SK-MEL-5 (cell line): Measurements from ENCODE around the gene CACNA1D. TPM values are rescaled to one million over a fixed set of nuclear protein-coding genes. Genes with fewer than 3 reads are reported as not detected.

Experiments
- DNase-seq: peaks from one replicate; pipeline ENCODE4 v3.0.0-alpha.2; 2016; ENCODE audit warnings: low read depth, low spot score
- in situ Hi-C: cut with HindIII; loops from 2 replicates; pipeline ENCODE4 v1.10.0; 2016; ENCODE audit warnings: low sequenced_read_pairs, high pct_unique_total_duplicates, low pct_unique_long_range_greater_than_20kb
- total RNA-seq: library from RNA; depleted of rRNA; stranded (reverse); fragments of >200 nt; shearing (Covaris generic); gene quantifications from 2 replicates; pipeline ENCODE4 v1.2.3, GENCODE V29; 2014

Gene CACNA1D
- total RNA-seq, 1 experiment from 2014 or later = 3.2 TPM

GRCh38 chr3:53675022-53675697 is 180.7 kb downstream of the CACNA1D start:
- in situ Hi-C loops = no loop called here
- DNase-seq = no peak

- in situ Hi-C loops = no loop called here
- DNase-seq = no peak
Observed at GRCh38 chr3:53675942-53676341, 181.5 kb downstream of the CACNA1D start.

- peak; percentile 31 for DNase-seq
Observed at GRCh38 chr3:53677413-53677812, 183.0 kb downstream of the CACNA1D start.

GRCh38 chr3:53680028-53680427 is 185.6 kb downstream of the CACNA1D start:
- in situ Hi-C loops = no loop called here
- no peak for DNase-seq

More at GRCh38 chr3:53677413-53677812, 183.0 kb downstream of the CACNA1D start:
- in situ Hi-C loops = no loop called here

- no peak for DNase-seq
- in situ Hi-C loops = no loop called here
Observed at GRCh38 chr3:53682807-53683206, 188.4 kb downstream of the CACNA1D start.

GRCh38 chr3:53688066-53688465 is 193.7 kb downstream of the CACNA1D start:
- no peak for DNase-seq
- in situ Hi-C loops = no loop called here

- in situ Hi-C loops = no loop called here
- no peak for DNase-seq
Observed at GRCh38 chr3:53688989-53689388, 194.6 kb downstream of the CACNA1D start.

GRCh38 chr3:53689681-53690080 is 195.3 kb downstream of the CACNA1D start:
- in situ Hi-C loops = no loop called here
- DNase-seq = no peak

- in situ Hi-C loops = no loop called here
- no peak for DNase-seq
Observed at GRCh38 chr3:53690521-53690920, 196.1 kb downstream of the CACNA1D start.

GRCh38 chr3:53691349-53691748 is 196.9 kb downstream of the CACNA1D start:
- DNase-seq = no peak
- in situ Hi-C loops = no loop called here

- DNase-seq = no peak
- in situ Hi-C loops = no loop called here
Observed at GRCh38 chr3:53691885-53692284, 197.5 kb downstream of the CACNA1D start.

- DNase-seq = no peak
- in situ Hi-C loops = no loop called here
Observed at GRCh38 chr3:53693451-53693850, 199.0 kb downstream of the CACNA1D start.

GRCh38 chr3:53694046-53694445 is 199.6 kb downstream of the CACNA1D start:
- DNase-seq = no peak
- in situ Hi-C loops = no loop called here

GRCh38 chr3:53694666-53695323 is 200.4 kb downstream of the CACNA1D start:
- no peak for DNase-seq
- in situ Hi-C loops = no loop called here

- in situ Hi-C loops = no loop called here
- DNase-seq = no peak
Observed at GRCh38 chr3:53695324-53695690, 200.9 kb downstream of the CACNA1D start.

- DNase-seq = no peak
- in situ Hi-C loops = no loop called here
Observed at GRCh38 chr3:53696401-53697172, 202.2 kb downstream of the CACNA1D start.

GRCh38 chr3:53700441-53700840 is 206.0 kb downstream of the CACNA1D start:
- in situ Hi-C loops = no loop called here
- DNase-seq = no peak

- DNase-seq = no peak
- in situ Hi-C loops = no loop called here
Observed at GRCh38 chr3:53702776-53703530, 208.5 kb downstream of the CACNA1D start.
